ENCODE measurements around the gene DNAH10. TPM values are rescaled to one million over a fixed set of nuclear protein-coding genes. Genes with fewer than 3 reads are reported as not detected.
A peak's percentile ranks its signal among the peaks of the same experiment; 100 is the strongest.

Gene DNAH10
- total RNA-seq, 1 donor from 2014 or later, result 1.2 TPM

DNA sequence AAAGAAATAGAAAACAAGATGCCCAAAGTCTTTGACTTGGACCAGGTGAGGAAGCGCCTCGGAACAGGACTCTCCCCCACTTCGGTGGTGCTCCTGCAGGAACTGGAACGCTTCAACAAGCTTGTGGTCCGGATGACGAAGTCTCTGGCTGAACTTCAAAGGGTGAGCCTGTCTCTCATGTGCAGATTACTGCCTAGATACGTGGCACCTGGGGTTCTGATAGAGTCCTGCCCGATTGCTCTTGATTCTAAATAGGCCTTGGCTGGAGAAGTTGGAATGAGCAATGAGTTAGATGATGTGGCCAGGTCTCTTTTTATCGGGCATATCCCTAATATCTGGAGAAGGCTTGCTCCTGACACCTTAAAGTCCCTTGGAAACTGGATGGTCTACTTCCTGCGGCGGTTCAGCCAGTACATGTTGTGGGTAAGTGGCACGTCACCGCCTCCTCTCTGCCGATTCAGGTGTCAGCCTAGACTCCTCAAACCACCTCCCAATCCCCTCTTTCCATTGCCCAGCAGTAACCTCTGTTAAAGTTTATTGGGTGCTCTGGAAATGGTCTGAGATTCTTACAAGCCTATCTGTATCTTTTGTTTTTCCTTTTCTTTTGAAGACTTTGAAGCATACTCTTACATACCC is 169.7 kb downstream of the DNAH10 start:
- no peak for DNase-seq (ENCODE audit: low spot score)
- Mint-ChIP-seq H3K4me1 (ENCODE audit: low read depth) (no peaks in the 10 kb centered on the region), H3K4me3 (ENCODE audit: unreplicated experiment) (no peak overlapping the region), H3K9me3 (ENCODE audit: low read depth) (peaks cover 13% of the 10 kb centered on the region), H3K36me3 (ENCODE audit: low read depth) (peaks cover 17% of the 10 kb centered on the region), H3K27ac (ENCODE audit: unreplicated experiment) (no peak overlapping the region), H3K27me3 (ENCODE audit: low read depth) (no peaks in the 10 kb centered on the region)
- TF ChIP-seq, protein P1, sequence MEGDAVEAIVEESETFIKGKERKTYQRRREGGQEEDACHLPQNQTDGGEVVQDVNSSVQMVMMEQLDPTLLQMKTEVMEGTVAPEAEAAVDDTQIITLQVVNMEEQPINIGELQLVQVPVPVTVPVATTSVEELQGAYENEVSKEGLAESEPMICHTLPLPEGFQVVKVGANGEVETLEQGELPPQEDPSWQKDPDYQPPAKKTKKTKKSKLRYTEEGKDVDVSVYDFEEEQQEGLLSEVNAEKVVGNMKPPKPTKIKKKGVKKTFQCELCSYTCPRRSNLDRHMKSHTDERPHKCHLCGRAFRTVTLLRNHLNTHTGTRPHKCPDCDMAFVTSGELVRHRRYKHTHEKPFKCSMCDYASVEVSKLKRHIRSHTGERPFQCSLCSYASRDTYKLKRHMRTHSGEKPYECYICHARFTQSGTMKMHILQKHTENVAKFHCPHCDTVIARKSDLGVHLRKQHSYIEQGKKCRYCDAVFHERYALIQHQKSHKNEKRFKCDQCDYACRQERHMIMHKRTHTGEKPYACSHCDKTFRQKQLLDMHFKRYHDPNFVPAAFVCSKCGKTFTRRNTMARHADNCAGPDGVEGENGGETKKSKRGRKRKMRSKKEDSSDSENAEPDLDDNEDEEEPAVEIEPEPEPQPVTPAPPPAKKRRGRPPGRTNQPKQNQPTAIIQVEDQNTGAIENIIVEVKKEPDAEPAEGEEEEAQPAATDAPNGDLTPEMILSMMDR (IDR thresholded peaks at IDR 0.05), result no peak

DNA sequence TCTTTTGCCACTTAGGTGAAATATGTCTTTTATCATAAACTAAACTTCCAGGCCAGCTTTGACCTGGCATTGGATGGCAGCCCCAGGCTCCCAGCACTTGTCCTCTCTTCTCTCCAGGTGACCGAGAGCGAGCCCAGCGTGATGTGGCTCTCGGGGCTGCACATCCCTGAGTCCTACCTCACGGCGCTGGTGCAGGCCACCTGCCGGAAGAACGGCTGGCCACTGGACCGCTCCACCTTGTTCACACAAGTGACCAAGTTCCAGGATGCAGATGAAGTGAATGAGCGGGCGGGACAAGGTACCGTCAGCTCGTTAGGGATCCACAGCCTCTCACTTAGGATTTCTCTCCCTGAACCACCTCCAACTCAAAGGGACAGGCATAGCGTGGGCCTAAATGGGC is 171.1 kb downstream of the DNAH10 start:
- TF ChIP-seq, protein P1 (IDR thresholded peaks at IDR 0.05), result no peak
- DNase-seq (ENCODE audit: low spot score), result peak; percentile 85
- Mint-ChIP-seq H3K27ac (ENCODE audit: unreplicated experiment) (no peak overlapping the region), H3K4me1 (ENCODE audit: low read depth) (peaks cover 8% of the 10 kb centered on the region), H3K9me3 (ENCODE audit: low read depth) (peaks cover 13% of the 10 kb centered on the region), H3K27me3 (ENCODE audit: low read depth) (no peaks in the 10 kb centered on the region), H3K36me3 (ENCODE audit: low read depth) (peaks cover 25% of the 10 kb centered on the region), H3K4me3 (ENCODE audit: unreplicated experiment) (no peak overlapping the region)

DNA sequence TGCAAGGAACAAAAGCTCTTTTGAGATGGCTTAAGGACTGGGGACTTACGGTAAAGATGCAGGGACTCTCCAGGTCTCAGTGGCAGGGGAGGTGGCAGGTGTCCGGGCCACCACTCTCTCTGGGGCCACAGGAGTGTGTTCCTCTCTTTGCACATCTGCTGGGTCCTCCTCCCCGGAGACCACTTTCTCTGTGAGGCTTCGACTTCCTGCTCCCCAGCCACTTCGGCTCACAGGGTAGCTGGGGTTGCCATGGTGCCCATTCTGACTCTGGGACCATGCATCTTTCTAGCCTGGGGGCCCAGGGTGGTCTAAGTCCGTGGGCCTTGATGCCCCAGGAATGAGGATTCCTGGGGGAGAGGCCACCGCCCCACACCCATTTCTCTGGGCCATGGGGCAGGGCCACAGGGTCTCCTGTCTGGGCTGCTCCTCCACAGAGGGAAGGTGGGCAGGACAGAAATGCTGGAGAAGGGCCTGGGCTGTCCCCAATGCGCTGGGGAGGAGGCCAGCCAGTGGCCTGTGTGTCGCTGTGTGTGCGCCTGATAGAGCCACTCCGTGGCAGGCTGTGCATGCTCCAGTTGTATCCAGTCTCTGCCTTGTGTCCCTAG is 172.0 kb downstream of the DNAH10 start:
- no peak overlapping the region for H3K4me3 Mint-ChIP-seq (ENCODE audit: unreplicated experiment)
- no peaks in the 10 kb centered on the region for H3K27me3 Mint-ChIP-seq (ENCODE audit: low read depth)
- H3K27ac Mint-ChIP-seq (ENCODE audit: unreplicated experiment), result no peak overlapping the region
- no peak for DNase-seq (ENCODE audit: low spot score)
- TF ChIP-seq, protein P1 (IDR thresholded peaks at IDR 0.05), result no peak
- peaks cover 13% of the 10 kb centered on the region for H3K9me3 Mint-ChIP-seq (ENCODE audit: low read depth)
- H3K36me3 Mint-ChIP-seq (ENCODE audit: low read depth), result peaks cover 33% of the 10 kb centered on the region
- H3K4me1 Mint-ChIP-seq (ENCODE audit: low read depth), result peaks cover 17% of the 10 kb centered on the region

DNA sequence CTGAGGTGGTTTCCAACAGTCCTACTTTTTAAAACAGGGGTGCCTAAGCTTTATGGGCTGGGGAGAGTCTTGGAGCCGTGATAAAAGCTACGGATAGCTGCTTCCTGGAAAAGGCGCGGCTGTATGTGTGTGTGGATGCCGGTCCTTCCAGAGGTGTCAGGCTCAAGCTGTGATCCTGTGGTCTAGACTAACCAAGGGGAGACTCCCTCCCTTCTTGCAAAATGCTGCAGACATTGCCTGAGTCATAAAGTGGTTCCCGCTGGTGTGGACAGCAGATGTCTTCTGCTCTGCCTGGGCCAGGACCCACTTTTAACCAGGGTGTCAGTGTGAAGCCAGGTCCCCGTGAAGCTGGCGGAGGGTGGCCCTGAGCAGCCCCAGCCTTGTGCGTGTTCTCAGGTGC is 172.7 kb downstream of the DNAH10 start:
- Mint-ChIP-seq H3K4me1 (ENCODE audit: low read depth) (peaks cover 18% of the 10 kb centered on the region), H3K9me3 (ENCODE audit: low read depth) (peaks cover 13% of the 10 kb centered on the region), H3K27me3 (ENCODE audit: low read depth) (no peaks in the 10 kb centered on the region), H3K27ac (ENCODE audit: unreplicated experiment) (no peak overlapping the region), H3K4me3 (ENCODE audit: unreplicated experiment) (no peak overlapping the region), H3K36me3 (ENCODE audit: low read depth) (peaks cover 34% of the 10 kb centered on the region)
- no peak for DNase-seq (ENCODE audit: low spot score)
- TF ChIP-seq, protein P1 (IDR thresholded peaks at IDR 0.05), result no peak

DNA sequence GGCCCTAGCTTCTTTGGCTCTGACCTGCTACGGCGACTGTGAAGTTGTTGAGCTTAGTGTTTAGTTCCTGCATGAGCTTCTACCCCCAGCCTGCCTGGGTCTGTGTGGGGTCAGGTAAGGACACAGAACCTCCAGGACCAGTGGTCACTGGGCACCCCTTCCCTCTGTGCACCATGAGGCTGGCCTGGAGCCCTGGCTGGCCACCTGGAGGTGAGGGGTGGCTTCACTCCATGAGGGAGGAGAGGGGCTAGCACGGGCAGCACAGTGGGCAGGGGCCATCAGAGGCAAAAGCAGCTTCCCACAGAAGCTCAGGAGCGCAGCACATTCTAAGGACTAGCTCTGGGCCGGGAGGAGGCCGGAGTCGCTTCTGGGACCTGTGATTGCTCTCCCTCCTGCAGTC is 173.9 kb downstream of the DNAH10 start:
- DNase-seq (ENCODE audit: low spot score), result no peak
- no peak overlapping the region for H3K4me3 Mint-ChIP-seq (ENCODE audit: unreplicated experiment)
- H3K27me3 Mint-ChIP-seq (ENCODE audit: low read depth), result no peaks in the 10 kb centered on the region
- TF ChIP-seq, protein P1 (IDR thresholded peaks at IDR 0.05), result no peak
- H3K9me3 Mint-ChIP-seq (ENCODE audit: low read depth), result peaks cover 13% of the 10 kb centered on the region
- peaks cover 18% of the 10 kb centered on the region for H3K4me1 Mint-ChIP-seq (ENCODE audit: low read depth)
- H3K36me3 Mint-ChIP-seq (ENCODE audit: low read depth), result peaks cover 35% of the 10 kb centered on the region
- no peak overlapping the region for H3K27ac Mint-ChIP-seq (ENCODE audit: unreplicated experiment)
